Loucy (cell line): ENCODE data around the gene TMEM87B.

Source experiments
- H2AFZ ChIP-seq: fragments of 200-600 bp; sonication (generic); 2 replicates; pipeline ENCODE4 v1.6.0; 2016; ENCODE audit warnings: antibody characterized with exemption, mild to moderate bottlenecking, low read length, moderate library complexity
- H3F3A ChIP-seq: fragments of 200-600 bp; 2 replicates; pipeline ENCODE4 v1.6.0; 2016; ENCODE audit warnings: antibody characterized with exemption, low read depth, mild to moderate bottlenecking
- H3K27me3 ChIP-seq: fragments of 200-600 bp; sonication (generic); 2 replicates; pipeline ENCODE4 v1.6.1; 2014; ENCODE audit warnings: low read length, mild to moderate bottlenecking; ENCODE audit not compliant: insufficient read depth, poor library complexity, severe bottlenecking
- H3K36me3 ChIP-seq: fragments of 200-600 bp; sonication (generic); 2 replicates; pipeline ENCODE4 v1.6.1; 2016; ENCODE audit warnings: low read length; ENCODE audit not compliant: insufficient read depth
- H3K4me1 ChIP-seq: fragments of 200-600 bp; sonication (generic); 2 replicates; pipeline ENCODE4 v1.5.1; 2014; ENCODE audit warnings: low read length, mild to moderate bottlenecking; ENCODE audit not compliant: insufficient read depth, poor library complexity, severe bottlenecking
- H3K4me2 ChIP-seq: fragments of 200-600 bp; sonication (generic); 2 replicates; pipeline ENCODE4 v1.6.0; 2014; ENCODE audit warnings: antibody characterized with exemption, low read length, low read depth, mild to moderate bottlenecking; ENCODE audit not compliant: poor library complexity, severe bottlenecking
- H3K4me3 ChIP-seq: fragments of 200-600 bp; sonication (generic); 2 replicates; pipeline ENCODE4 v1.5.1; 2014; ENCODE audit warnings: low read length, mild to moderate bottlenecking, mixed read lengths; ENCODE audit not compliant: poor library complexity, severe bottlenecking
- H3K79me2 ChIP-seq: fragments of 200-600 bp; sonication (generic); 2 replicates; pipeline ENCODE4 v1.6.1; 2014; ENCODE audit warnings: low read length; ENCODE audit not compliant: insufficient read depth
- H3K9ac ChIP-seq: fragments of 200-600 bp; sonication (generic); 2 replicates; pipeline ENCODE4 v1.6.0; 2014; ENCODE audit warnings: mild to moderate bottlenecking, low read depth, low read length, moderate library complexity; ENCODE audit not compliant: poor library complexity, severe bottlenecking
- H3K9me2 ChIP-seq: fragments of 200-600 bp; sonication (generic); replicated peaks from 2 replicates; pipeline ENCODE4 v1.6.1; 2016; ENCODE audit warnings: low read depth, low read length, mixed read lengths
- H3K9me3 ChIP-seq: fragments of 200-600 bp; sonication (generic); 2 replicates; pipeline ENCODE4 v1.6.1; 2014; ENCODE audit warnings: mild to moderate bottlenecking, antibody characterized with exemption, low read length, low read depth; ENCODE audit not compliant: insufficient read depth
- H4K20me1 ChIP-seq: fragments of 200-600 bp; sonication (generic); 2 replicates; pipeline ENCODE4 v1.6.0; 2014; ENCODE audit warnings: antibody characterized with exemption, low read length, mild to moderate bottlenecking; ENCODE audit not compliant: insufficient read depth, poor library complexity, severe bottlenecking
- CTCF ChIP-seq: fragments of 200-600 bp; sonication (generic); conservative IDR thresholded peaks from 2 replicates; pipeline ENCODE4 v1.5.1; 2014; ENCODE audit warnings: mild to moderate bottlenecking, antibody characterized with exemption, low read length
- EZH2phosphoT487 ChIP-seq: fragments of 200-600 bp; IDR thresholded peaks from 2 replicates; pipeline ENCODE4 v1.6.1; 2018; ENCODE audit warnings: antibody characterized with exemption, mild to moderate bottlenecking, moderate library complexity, borderline replicate concordance

TMEM87B gene

GRCh38 chr2:112154246-112155117 is 99.4 kb downstream of the TMEM87B start:
- Histone ChIP-seq H3K4me2 (peak overlapping the region; percentile 71), H3K9me2 (no peaks in the 10 kb centered on the region)

GRCh38 chr2:112155331-112156151 is 100.5 kb downstream of the TMEM87B start:
- Histone ChIP-seq H3K4me1 (peaks cover 27% of the 10 kb centered on the region), H3K9me3 (no peaks in the 10 kb centered on the region), H4K20me1 (no peaks in the 10 kb centered on the region), H3K9me2 (no peaks in the 10 kb centered on the region), H3K79me2 (no peaks in the 10 kb centered on the region), H3K4me3 (peak overlapping the region; percentile 47), H3K4me2 (peak overlapping the region; percentile 71), H3K9ac (peak overlapping the region; percentile 76), H3K27me3 (no peaks in the 10 kb centered on the region), H2AFZ (peak overlapping the region; percentile 36), H3K36me3 (no peaks in the 10 kb centered on the region), H3F3A (no peaks in the 10 kb centered on the region)
- TF ChIP-seq EZH2phosphoT487: no peak
- no peak for TF ChIP-seq CTCF

More at GRCh38 chr2:112154246-112155117, 99.4 kb downstream of the TMEM87B start:
- Histone ChIP-seq H3K4me1 (peaks cover 27% of the 10 kb centered on the region), H3K9ac (peak overlapping the region; percentile 76), H3K79me2 (no peaks in the 10 kb centered on the region), H3K9me3 (no peaks in the 10 kb centered on the region), H3K36me3 (no peaks in the 10 kb centered on the region), H3K27me3 (no peaks in the 10 kb centered on the region), H3F3A (no peaks in the 10 kb centered on the region), H4K20me1 (no peaks in the 10 kb centered on the region), H2AFZ (peak overlapping the region; percentile 33; the same call in 1 of the 2 replicates), H3K4me3 (peak overlapping the region; percentile 47)
- TF ChIP-seq EZH2phosphoT487 (no peak), CTCF (no peak)

- Histone ChIP-seq H3K79me2 (no peaks in the 10 kb centered on the region), H2AFZ (peak overlapping the region; percentile 36; the same call in 1 of the 2 replicates), H3F3A (no peaks in the 10 kb centered on the region), H4K20me1 (no peaks in the 10 kb centered on the region), H3K9ac (peak overlapping the region; percentile 76), H3K9me2 (no peaks in the 10 kb centered on the region), H3K4me2 (peak overlapping the region; percentile 71), H3K9me3 (no peaks in the 10 kb centered on the region), H3K27me3 (no peaks in the 10 kb centered on the region), H3K36me3 (no peaks in the 10 kb centered on the region), H3K4me1 (peaks cover 27% of the 10 kb centered on the region), H3K4me3 (peak overlapping the region; percentile 47)
- no peak for TF ChIP-seq CTCF
- no peak for TF ChIP-seq EZH2phosphoT487
These were observed 101.3 kb downstream of the TMEM87B start for GRCh38 chr2:112156152-112156986.
